HG02870 (cell line): Measurements from ENCODE around the gene ATP5MG.
A peak's percentile ranks its signal among the peaks of the same experiment; 100 is the strongest.
"Not testable (repeated sequence)": the region's sequence is repeated elsewhere in the genome, so short reads cannot be mapped to it uniquely, and the experiment has no call there.

Experiments
- ATAC-seq: cut with Tn5 transposase; IDR thresholded peaks from one replicate; pipeline ENCODE4 v1.9.1; 2021; ENCODE audit warnings: mild to moderate bottlenecking, moderate library complexity; ENCODE audit not compliant: unreplicated experiment

Gene ATP5MG

GRCh38 chr11:118406599-118407166 is 5.3 kb downstream of the ATP5MG start:
- ATAC-seq, result no peak

- ATAC-seq, result peak; percentile 59
Observed at GRCh38 chr11:118410055-118410745, 8.8 kb downstream of the ATP5MG start.

DNA sequence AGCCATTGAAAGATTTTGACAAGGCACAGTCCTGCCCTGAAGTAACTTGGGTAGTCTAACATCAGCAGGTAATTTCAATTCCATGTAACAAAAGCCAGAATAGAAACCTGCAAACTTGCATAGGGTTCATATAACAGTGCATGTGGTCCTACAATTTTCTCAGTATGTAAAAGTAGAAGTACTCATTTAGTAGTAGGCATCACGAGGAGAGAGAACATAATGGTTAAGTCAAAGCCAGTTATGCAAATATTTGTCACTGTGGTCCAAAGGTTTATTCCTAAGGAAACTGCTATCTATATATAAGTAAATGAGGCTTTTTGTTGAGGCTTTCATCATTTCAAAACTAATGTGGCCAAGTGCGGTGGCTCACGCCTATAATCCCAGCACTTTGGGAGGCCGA is 10.1 kb downstream of the ATP5MG start:
- ATAC-seq, result no peak

GRCh38 chr11:118412921-118413320 is 11.5 kb downstream of the ATP5MG start:
- no peak for ATAC-seq

DNA sequence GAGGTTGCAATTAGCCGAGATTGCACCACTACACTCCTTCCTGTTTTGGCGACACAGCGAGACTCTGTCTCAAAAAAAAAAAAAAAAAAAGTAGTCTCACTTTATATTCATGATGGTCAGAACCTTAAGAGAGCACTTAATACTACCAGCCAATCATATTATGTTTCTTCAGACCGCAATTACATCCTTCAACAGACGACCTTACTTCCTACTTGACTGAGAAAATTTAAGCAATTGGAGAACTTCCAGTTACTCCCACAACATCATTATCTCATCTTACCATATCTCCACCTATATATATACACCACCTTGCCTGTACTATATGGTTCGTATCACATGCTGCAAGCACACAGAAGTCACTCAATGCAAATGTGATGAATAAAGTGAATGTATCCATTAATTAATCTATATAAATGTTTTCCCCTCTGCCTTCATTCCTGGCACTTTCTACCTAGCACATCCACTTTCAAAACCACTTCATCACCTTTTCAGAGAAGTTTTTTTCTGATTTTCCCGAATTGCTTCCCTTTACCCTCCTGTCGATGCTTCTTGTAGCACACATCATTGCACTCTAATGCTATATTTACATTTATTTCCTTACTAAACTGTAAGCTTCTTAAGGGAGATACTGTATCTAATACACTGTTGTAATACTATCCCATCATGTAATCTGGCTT is 13.8 kb downstream of the ATP5MG start:
- no peak for ATAC-seq

DNA sequence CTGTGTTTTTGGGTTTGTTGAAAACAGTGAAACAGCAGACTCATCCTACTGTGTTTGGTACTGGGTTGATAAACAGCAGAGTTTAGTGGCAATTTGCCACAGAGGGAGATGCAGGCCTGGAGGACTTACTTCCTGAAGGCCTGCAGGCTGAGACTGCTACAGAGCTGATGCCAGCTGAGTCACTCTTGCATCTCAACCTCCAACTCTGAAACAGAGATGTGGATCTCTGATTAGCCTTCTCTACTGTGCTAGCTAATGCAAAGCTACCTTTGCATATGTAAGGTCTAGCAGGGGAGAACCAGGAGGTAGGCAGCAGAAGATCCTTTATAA is 14.3 kb downstream of the ATP5MG start:
- ATAC-seq, result no peak

- not testable (repeated sequence) for ATAC-seq
Observed at GRCh38 chr11:118416900-118417299, 15.5 kb downstream of the ATP5MG start.

DNA sequence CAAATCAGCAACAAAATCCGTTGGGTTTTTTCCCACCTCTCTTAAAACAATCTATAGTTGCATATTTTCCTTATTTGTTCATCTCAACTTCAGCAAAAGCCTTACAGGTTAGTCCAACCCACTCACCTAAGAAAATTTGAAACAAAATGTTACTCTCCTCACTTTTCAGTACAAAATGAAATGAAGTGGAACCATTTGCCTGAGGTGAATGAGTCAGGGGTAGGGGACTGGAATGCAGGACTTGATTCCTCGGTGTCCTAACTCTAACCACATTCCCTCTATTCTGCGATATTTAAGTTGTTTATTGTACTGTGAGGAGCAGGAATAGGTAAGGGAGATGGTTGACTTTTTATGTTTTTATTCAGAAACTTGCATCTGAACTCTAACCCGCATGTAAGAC is 16.4 kb downstream of the ATP5MG start:
- ATAC-seq, result no peak

DNA sequence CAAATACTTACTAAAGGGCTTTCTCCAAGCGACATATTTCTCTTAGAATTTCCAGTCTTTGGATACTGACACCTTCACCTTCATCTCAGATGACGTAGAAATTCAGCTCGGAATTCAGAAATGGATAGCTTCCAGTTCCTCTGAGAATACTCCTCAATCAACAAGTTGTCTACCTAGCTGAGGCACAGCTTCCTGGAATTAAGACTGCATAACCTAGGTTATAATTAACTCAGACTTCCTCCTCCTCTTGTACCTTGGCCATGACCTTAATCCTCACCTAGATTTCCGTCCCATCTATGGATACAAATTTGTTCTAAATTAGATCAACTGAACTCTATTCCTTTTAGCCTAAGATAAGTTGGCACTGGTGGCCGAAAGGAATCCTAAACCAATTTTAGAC is 17.4 kb downstream of the ATP5MG start:
- no peak for ATAC-seq

GRCh38 chr11:118427707-118428106 is 26.3 kb downstream of the ATP5MG start:
- ATAC-seq, result no peak

- ATAC-seq, result no peak
Observed at GRCh38 chr11:118430956-118431355, 29.6 kb downstream of the ATP5MG start.

GRCh38 chr11:118434123-118434552 is 32.7 kb downstream of the ATP5MG start:
- no peak for ATAC-seq

- ATAC-seq, result no peak
Observed at GRCh38 chr11:118434553-118435289, 33.3 kb downstream of the ATP5MG start.

GRCh38 chr11:118435290-118435892 is 34.0 kb downstream of the ATP5MG start:
- ATAC-seq, result peak; percentile 26

- ATAC-seq, result peak; percentile 33
Observed at GRCh38 chr11:118435893-118436624, 34.7 kb downstream of the ATP5MG start, which contains the start of gene KMT2A. Gene KMT2A, plus strand, starts transcription at chr11:118436492. Its CDS starts 21 bp downstream, at chr11:118436513.

GRCh38 chr11:118436639-118437207 is 35.3 kb downstream of the ATP5MG start:
- ATAC-seq, result peak; percentile 13

DNA sequence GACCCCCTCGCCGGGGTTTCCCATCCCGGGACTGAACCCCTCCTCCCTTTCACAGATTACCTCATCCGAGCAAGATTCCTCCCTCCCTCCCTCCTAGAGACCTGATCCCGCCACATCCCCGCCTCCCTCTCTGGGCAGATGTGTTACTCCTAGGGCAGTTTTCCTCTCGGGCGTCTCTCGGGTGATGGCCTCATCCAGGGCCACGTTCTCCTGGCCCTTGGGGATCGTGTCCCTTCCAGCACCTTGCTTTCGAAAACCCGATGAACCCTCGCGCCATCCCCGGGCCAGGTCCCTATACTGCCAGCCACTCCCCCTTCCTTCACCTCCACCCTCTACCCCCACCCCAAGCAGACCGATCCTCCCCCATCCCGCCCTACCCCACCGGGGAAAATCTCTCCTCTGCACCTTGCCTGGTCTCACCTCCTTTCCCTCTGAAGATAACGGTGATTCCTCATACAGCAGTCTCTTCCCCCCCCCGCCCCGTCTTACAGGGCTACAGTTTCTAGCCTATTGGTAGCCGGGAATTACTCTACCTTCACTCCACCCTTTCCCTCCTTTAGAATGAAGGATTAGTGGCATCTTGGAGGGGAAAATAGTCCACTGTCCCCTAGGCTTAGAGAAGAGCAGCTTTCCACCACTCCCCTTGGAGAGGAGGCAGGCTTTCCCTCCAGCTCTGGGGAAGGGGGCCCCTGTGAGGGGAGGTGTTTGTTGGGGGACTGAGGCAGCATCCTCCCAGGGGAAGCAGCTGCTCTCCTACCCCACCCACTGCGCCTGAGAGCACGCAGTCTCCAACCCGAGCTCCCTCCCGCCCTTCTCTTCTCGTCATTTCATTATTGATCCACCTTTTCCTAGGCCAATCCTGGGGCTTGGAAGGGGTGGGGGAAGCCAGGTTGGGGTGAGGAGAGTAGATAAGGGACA is 36.1 kb downstream of the ATP5MG start:
- no peak for ATAC-seq

- ATAC-seq, result no peak
Observed at GRCh38 chr11:118438314-118438931, 37.0 kb downstream of the ATP5MG start.

- no peak for ATAC-seq
Observed at GRCh38 chr11:118439646-118440045, 38.2 kb downstream of the ATP5MG start.
